OCI-M1 (cell line): Measurements from ENCODE around the gene NINL.
"Not testable (repeated sequence)": the region's sequence is repeated elsewhere in the genome, so short reads cannot be mapped to it uniquely, and the experiment has no call there.

Experiments used
- DNase-seq: peaks from one replicate; lab custom pipeline; 2025; lab: John Stamatoyannopoulos, UW

NINL gene

DNA sequence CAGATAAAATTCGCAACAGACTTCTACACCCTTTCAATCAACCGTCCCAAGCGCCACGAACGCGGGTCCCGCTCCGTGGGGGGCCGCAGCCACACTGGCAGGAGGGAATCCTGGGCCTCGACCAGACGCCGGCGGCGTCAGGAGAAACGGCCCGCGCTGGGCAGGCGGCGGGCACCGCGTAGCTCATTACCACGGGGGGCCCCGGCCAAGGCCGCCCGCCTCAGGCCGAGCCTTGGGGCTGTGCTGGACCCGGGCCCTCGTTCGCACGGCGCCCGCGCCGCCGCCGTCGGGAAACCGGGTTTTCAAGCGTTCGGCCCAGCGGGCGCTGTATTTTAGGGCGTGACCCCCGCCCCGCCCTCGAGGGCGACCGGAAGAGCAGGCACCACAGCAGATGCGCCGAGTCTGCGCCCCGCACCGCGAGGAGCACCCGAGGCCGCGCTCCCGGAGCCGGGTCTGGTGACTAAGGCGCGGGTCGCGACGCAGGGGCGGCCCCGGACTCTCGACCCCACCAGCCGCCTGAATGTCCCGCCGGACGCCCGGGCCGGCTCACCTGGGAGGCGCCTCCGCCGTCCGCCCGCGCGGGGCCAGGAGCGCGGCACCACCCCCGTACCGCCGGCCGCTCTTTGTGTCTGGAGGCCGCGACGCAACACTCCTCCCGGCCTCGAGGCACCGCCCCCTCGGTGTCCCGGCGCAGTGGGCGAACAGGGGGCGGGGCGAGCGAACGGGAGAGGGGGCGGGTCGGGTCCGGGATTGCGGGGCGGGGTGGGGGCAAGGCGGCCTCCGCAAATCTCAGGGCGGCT is at the start of gene NINL:
NINL (minus strand) TSS at position 627 of the 800 bp plus-strand sequence. CDS start 58,944 bp downstream, outside the sequence.
- DNase-seq, result no peak

DNA sequence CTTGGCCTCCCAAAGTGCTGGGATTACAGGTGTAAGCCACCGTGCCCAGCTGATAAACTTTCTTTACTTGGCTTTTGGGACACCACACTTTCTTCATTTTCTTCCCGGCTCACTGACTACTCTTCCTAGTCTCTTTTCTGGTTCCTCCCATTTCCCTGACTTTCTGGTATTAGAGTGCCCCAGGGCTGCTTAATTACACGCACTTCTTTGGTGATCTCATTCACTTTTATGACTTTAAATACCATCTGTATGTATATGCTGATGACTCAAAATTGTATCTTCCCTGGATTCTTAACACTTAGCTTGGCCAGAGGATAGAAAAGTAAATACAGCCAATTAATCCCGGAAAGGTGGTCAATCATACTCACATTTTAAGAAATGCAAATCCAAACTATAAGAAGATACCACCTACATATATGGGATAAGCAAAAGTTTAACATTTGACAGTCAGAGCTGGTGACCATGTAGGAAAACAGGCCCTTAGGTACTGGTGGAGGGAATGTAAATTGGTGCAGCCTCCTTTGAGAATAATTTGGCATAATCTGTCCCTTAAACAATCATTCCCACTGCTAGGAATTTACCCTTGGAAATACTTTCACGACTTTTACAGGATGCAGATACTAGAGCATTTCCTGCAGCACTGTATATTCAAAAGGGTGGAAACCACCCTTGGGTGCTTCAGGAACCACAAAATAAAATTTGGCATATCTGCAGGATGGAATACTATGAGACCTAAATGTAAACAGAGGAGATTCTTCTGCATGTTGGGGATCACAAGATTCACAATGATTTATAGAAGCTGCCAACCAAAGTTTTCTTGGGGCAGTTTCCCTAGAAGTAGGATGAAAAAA is 47.8 kb upstream of the NINL start:
- no peak for DNase-seq

DNA sequence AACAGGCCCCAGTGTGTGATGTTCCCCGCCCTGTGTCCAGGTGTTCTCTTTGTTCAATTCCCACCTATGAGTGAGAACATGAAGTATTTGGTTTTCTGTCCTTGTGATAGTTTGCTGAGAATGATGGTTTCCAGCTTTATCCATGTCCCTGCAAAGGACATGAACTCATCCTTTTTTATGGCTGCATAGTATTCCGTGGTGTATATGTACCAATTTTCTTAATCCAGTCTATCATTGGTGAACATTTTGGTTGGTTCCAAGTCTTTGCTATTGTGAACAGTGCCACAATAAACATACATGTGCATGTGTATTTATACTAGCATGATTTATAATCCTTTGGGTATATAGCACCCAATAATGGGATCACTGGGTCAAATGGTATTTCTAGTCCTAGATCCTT is 45.3 kb upstream of the NINL start:
- not testable (repeated sequence) for DNase-seq

DNA sequence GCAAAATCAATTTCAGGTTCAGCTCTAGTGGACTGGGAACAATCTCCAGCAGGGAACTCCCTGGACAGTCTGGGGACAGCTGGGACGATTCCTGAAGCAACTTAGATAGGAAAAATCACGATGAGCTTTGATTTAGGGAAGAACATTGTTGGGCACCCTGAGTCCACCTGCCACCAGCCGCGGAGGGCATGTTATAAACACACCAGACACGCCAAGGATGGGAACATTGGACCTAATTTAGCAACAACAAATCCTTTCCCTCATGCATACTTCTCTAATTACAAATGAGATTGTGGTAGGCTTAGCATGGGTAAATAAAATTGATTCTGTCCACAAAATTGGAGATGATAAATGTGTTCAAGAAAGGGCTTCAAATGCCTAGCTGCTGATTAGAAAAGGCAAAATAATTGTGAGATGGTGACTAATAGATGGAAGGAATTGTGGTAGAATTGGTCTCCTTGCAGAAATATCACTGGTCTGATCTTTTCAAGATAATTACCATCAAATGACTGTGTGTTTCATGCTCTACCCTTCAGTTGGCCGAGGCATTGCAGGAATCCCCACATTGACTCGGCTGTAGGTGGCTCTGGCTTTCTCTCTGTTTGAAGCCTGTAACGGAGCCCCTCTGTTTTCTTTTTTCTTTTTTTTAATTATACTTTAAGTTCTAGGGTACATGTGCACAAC is 44.6 kb upstream of the NINL start:
- DNase-seq, result no peak

DNA sequence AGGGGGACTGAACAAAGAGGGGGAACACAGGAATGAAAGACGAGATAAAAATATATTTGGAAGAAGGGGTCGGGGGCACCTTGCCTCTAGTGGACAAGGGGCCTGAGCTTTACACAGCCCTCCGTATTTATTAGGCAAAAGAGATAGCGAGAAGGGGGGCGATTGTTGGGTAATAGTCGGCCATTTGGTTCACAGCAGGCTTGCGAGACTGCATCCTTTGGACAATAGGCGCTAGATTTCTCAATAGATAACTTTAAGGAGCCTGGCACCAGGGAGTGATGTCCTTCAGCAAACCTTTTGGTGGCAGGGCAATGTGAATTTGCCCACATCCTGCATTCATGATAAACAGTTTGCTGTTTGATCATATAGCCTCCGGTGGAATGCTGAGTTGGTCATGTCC is 41.4 kb upstream of the NINL start:
- no peak for DNase-seq

DNA sequence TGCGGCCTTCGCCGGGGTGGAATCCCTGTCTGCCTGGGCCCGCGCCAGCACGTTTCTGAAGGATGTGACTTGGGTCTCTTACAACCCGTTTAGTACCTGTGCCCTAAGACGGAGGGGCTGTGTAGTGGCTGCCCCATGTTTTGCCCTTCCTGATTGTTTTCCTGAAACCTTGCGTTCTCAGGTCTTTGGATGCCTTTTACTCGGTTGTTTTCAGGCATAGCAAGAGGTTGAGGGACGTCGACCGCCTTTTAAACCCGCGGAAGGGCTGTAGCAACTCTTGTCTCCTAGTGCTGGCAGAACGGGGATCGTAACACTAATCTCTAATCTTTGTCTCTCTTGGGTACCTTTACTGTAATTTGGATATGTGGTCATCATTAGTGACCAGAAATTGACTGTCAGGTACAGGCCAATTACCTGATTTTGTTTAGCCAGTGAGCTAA is 39.2 kb upstream of the NINL start:
- peak; percentile 74 for DNase-seq

DNA sequence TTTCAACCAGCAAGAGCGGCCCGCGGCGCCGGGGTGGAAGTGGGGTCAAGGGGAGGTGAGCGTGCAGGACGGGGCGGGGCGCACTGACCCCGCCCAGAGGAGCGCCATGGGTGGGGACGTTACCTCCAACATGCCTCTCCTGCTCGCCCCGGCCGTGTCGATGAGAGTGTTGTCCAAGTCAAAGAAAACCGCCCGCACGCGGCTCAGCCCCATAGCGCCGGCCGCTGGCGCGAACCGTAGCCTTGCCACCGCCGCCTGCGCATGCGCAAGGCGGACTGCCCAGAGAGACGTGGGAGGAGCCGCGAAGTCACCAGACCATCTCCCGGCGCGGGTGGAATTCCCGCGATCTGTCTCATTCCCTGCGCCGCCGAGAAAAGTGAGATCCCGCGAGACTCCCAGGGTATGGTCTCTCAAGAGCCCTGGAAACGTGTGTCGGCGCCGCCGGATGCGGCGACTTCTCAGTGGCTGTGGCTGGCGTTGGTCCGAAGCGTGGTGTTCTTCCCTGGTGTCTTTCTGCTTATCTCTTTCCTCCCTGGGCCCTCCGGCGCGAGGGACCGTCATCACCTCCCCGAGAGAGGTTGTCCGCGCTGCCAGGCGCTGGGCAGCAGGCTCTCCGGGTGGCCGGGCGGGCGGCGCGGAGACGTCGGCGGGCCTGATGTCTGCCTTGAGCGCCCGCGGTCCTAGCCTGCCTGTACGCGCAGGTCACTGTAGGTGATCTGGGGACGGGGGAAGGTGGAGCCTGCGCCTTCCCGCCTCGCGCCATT is 38.6 kb upstream of the NINL start, which contains the start of gene NANP:
NANP (minus strand) TSS at position 279 of the 764 bp plus-strand sequence; CDS start at position 213, 66 bp downstream.
- DNase-seq, result peak; percentile 98

DNA sequence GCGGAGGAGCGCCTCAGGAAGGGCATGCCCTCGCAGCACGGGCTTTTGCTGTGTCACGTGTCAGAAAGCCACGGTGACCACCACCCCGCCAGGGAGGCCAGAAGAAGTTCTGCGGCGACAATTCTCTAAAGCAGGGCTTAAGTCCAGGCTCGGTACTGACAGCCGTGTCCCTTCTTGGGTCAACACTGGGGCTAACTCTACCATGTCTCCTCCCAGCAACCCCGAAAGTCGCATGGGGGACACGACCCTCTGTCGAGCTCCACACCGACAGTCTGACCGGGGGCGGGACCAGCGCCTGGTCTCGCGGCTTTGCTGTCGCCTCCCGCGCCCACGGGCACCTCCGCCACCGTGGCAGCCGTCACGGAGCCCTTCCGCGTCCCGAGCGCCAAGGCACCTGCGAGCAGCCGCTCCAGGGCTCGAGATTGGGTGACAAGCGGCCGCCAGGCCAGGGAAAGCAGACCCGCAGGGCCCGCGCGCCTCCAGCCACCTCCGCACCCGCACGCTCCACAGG is 37.9 kb upstream of the NINL start:
- DNase-seq, result peak; percentile 74

DNA sequence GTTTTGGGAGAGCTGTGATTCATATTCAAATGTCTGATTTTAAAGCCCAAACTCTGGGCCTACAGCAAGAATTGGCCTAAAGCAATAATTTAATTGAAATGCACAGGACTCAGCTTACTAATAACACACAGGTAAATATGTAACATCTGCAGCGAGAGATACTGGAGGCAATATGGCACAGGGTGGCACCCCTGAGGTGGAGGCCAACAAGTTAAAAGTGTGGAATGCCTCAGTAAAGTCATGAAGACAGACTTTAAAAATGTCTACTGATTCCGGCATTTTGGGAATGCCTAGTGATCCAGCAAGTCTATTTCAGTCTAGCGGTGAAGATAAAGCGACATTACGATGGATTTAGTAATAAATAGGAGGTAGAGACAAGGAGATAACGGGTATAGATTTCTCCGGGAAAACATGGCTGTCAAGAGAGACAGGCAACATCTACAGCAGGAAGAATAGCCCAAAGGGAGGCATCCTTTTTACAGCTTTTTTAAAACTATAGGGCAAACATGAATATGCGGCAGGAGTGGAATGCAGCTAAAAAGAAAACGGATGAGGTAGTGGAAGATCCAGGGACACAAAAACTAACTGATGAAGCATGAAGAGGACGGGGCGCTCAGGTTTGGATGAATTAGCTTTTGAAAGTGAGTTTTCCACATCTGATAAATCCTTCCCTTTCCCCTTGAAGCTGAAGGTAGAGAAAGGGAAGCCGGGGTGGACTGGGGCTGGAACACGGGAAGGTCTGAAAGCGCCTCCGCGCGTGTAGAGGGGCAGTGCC is 37.3 kb upstream of the NINL start:
- no peak for DNase-seq

DNA sequence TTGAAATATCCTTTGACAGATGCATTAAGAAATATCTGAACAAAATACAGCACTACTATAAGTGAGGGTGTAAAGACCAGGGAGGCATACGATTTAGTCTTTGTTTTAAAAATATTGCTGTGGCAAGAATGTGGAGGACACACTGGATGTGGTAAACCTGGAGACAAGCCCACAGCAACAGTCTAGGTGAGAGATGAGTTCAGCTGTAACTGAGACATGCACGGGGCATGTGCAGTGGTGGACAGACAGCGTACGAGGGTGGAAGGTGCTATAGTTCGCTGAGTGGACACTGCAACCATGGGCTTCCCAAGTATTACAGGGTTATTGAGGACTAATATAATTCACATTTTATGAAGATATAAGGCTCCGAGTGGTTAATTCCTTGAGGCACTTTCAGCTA is 36.7 kb upstream of the NINL start:
- DNase-seq, result no peak

DNA sequence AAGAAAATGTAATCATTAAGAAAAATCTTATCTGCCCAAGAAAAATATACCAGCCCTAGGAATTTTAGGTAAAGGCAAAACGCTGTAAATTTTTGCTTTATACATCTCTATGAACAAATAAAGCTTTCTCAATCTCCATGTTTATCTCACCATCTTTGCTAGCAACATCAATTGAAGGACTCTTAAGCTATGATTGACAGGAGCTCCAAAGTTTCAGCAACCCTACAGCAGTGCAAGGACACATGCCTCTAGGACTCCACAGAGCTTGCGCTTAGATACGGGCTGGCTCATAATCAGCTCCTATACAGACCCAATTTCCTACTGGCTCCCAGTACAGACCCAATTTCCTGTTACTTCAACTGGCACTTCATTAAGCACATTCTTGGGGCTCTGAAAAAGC is 34.2 kb upstream of the NINL start:
- DNase-seq, result no peak

DNA sequence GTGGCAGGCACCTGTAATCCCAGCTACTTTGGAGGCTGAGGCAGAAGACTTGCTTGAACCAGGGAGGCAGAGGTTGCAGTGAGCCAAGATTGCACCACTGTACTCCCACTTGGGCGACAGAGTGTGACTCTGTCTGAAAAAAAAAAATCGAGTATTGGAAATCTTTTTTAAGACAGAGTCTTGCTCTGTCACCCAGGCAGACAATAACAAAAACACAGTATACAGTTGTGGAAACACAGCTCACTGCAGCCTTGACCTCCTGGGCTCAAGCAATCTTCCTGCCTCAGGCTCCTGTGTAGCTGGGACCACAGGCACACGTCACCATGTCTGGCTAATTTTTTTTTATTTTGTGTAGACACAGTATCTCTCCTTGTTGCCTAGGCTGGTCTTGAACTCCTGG is 23.4 kb upstream of the NINL start:
- DNase-seq, result no peak

DNA sequence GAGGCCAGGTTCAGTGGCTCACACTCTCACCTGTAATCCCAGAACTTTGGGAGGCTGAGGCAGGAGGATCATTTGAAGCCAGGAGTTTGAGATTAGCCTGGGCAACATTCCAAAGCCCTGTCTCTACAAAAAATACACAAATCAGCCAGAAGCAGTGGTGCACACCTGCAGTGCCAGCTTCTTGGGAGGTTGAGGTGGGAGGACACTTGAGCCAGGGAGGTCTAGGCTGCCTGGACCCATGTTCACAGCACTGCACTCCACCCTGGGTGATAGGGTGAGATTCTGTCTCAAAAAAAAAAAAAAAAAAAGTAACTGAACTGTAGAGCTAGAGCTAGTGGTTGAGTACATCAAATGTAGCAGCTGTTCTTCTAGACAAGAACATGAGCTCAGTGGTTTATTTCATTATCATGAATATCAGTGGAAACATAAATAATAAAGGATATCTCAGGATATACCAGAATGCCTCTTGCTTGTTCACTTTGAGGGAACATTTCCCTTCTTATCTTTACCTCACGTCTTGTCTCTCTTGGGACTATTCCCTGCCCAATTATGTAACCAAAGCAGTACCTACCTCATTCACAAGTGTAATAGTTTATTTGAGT is 20.9 kb upstream of the NINL start:
- peak; percentile 26 for DNase-seq

DNA sequence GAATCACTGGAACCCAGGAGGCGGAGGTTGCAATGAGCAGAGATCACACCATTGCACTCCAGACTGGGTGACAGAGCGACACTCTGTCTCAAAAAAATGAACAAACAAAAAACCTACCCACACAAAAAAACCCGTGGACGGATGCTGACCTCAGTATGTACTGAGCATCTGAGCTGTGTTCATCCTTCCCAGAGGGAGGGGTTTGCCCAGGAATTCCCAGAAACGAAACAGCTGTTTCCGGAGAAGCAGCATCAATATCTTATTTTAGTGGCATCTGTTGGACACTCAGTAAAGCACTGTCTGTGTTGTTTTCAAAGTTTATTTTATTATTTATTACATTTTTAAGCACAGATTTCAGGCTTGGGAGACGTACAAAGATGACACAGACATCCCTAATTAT is 19.8 kb upstream of the NINL start:
- no peak for DNase-seq

DNA sequence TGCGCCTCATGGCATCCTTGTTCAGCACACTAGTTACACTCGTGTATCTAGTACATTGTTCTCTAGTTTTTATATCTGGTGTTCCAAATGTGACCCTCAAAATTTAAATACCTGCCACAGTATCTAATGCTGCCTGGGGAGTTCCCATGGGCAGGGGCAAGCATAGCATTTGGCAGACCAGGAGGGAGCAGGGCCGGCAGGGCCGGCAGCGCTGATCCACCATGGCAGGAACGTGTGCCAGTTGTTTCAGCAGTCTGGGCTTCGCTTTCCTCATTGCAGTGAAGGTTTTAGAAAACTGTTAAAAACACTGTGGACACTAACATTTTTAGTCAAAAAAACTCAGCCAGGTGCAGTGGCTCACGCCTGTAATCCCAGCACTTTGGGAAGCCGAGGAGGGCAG is 19.3 kb upstream of the NINL start:
- DNase-seq, result no peak

DNA sequence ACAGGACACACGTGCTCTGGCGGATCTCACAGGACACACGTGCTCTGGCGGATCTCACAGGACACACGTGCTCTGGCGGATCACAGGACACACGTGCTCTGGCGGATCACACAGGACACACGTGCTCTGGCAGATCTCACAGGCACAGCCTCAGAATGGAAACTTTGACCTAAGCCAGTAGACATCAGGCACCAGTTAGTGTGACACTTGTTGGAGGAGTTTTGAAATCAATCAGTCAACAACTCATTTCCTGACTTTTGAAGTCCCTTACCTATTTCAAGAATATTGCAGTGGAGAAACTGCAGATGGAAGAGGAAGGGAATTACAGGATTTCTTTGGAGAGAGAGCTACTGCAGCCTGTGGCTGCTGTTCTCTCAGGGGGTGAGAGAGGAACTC is 17.6 kb upstream of the NINL start:
- not testable (repeated sequence) for DNase-seq

DNA sequence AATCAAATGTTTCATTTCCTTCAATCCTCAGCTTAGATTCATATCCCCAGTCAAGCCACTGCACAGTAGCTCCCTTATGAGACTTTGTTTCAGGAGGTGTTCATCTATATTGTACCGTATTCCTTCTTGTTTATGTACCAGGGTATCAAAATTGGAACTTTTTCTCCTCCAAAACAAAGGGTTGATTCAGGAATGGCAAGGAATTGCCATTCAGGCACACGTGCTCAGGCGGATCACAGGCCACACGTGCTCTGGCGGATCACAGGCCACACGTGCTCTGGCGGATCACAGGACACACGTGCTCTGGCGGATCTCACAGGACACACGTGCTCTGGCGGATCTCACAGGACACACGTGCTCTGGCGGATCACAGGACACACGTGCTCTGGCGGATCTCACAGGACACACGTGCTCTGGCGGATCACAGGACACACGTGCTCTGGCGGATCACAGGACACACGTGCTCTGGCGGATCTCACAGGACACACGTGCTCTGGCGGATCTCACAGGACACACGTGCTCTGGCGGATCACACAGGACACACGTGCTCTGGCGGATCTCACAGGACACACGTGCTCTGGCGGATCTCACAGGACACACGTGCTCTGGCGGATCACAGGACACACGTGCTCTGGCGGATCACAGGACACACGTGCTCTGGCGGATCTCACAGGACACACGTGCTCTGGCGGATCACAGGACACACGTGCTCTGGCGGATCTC is 17.0 kb upstream of the NINL start:
- not testable (repeated sequence) for DNase-seq

DNA sequence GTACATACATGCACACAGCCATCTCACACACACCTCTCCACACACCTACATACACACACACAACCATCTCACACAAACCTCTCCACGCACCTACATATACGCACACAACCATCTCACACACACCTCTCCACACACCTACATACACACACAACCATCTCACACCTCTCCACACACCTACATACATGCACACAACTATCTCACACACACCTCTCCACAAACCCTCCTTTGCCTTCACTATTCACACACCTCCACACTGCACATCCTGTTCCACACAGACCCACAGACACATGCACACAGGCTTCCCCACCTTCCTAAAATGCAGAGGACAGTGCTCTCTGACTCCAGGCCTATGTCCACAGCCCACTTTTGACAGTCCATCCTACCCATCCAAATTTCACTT is 16.3 kb upstream of the NINL start:
- no peak for DNase-seq

DNA sequence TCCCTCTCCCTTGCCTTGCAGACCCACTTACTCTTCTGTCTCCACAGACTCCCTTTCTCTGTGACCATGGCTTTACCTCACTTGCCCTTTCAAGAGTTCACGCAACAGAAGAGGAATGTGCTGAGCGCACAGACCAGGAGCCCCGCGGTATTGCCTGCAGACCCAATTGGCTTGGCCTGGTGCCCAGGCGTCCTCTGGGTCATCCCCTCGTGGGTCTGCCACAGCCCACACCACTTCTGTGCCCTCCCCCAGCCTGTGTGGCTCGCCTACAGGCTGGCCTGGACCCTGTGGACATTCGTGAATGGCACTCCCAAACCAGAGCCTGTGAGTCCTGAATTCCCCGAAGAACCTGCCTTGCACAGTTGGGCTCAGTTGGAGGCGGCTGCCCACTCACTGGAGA is 15.3 kb upstream of the NINL start:
- no peak for DNase-seq
